Progenitor cell of endocrine pancreas (in vitro differentiated cells): ENCODE results near the gene CTPS1. TPM values are rescaled to one million over a fixed set of nuclear protein-coding genes. Genes with fewer than 3 reads are reported as not detected.
A peak's percentile ranks its signal among the peaks of the same experiment; 100 is the strongest.

Experiments used
- DNase-seq: peaks from one replicate; pipeline ENCODE4 v3.0.0; 2021; ENCODE audit warnings: low spot score; ENCODE audit not compliant: unreplicated experiment
- H3K27ac Mint-ChIP-seq: 2 replicates; pipeline ENCODE4 v1.8.0; 2021; ENCODE audit warnings: mild to moderate bottlenecking, moderate library complexity, mixed read lengths
- H3K27me3 Mint-ChIP-seq: 2 replicates; pipeline ENCODE4 v1.8.0; 2021; ENCODE audit warnings: mixed read lengths
- H3K36me3 Mint-ChIP-seq: 2 replicates; pipeline ENCODE4 v1.8.0; 2022; ENCODE audit warnings: mixed read lengths; ENCODE audit not compliant: insufficient read depth
- H3K4me1 Mint-ChIP-seq: 2 replicates; pipeline ENCODE4 v1.8.0; 2021; ENCODE audit warnings: low read depth, mixed read lengths
- H3K4me3 Mint-ChIP-seq: 2 replicates; pipeline ENCODE4 v1.8.0; 2021; ENCODE audit warnings: low read depth, mild to moderate bottlenecking, moderate library complexity, mixed read lengths
- H3K9me3 Mint-ChIP-seq: 2 replicates; pipeline ENCODE4 v1.8.0; 2021; ENCODE audit warnings: low read depth, mixed read lengths
- CTCF ChIP-seq: fragments of 200-600 bp; sonication (generic); IDR thresholded peaks from one replicate; pipeline ENCODE4 v1.5.0; 2021; ENCODE audit warnings: antibody characterized with exemption, mild to moderate bottlenecking; ENCODE audit not compliant: unreplicated experiment
- total RNA-seq: library from RNA; stranded (reverse); gene quantifications from 2 replicates; pipeline ENCODE4 v1.2.1, GENCODE V29; 2021

Gene CTPS1
- total RNA-seq, 1 donor from 2014 or later, result 37.6 TPM

GRCh38 chr1:40981691-40982448, 2.4 kb downstream of the CTPS1 start:
- H3K4me1 Mint-ChIP-seq, result peaks cover 25% of the 10 kb centered on the region
- no peaks in the 10 kb centered on the region for H3K9me3 Mint-ChIP-seq
- H3K27ac Mint-ChIP-seq, result peak overlapping the region; percentile 7
- H3K27me3 Mint-ChIP-seq, result peaks cover 3% of the 10 kb centered on the region
- H3K4me3 Mint-ChIP-seq, result peak overlapping the region; percentile 6
- no peak for TF ChIP-seq CTCF
- peaks cover 10% of the 10 kb centered on the region for H3K36me3 Mint-ChIP-seq
- no peak for DNase-seq

GRCh38 chr1:40982721-40983120, 3.2 kb downstream of the CTPS1 start:
- no peak overlapping the region for H3K4me3 Mint-ChIP-seq

GRCh38 chr1:40983286-40983685, 3.8 kb downstream of the CTPS1 start:
- no peaks in the 10 kb centered on the region for H3K9me3 Mint-ChIP-seq
- no peak for DNase-seq
- TF ChIP-seq CTCF, result no peak
- H3K36me3 Mint-ChIP-seq, result peaks cover 11% of the 10 kb centered on the region
- H3K4me3 Mint-ChIP-seq, result no peak overlapping the region
- H3K27ac Mint-ChIP-seq, result no peak overlapping the region
- peaks cover 31% of the 10 kb centered on the region for H3K4me1 Mint-ChIP-seq
- no peaks in the 10 kb centered on the region for H3K27me3 Mint-ChIP-seq

More at GRCh38 chr1:40982721-40983120, 3.2 kb downstream of the CTPS1 start:
- Mint-ChIP-seq H3K36me3 (peaks cover 10% of the 10 kb centered on the region), H3K4me1 (peaks cover 31% of the 10 kb centered on the region), H3K27me3 (no peaks in the 10 kb centered on the region), H3K9me3 (no peaks in the 10 kb centered on the region), H3K27ac (no peak overlapping the region)
- DNase-seq, result no peak
- TF ChIP-seq CTCF, result no peak

GRCh38 chr1:40984066-40984465, 4.6 kb downstream of the CTPS1 start:
- Mint-ChIP-seq H3K27ac (no peak overlapping the region), H3K4me3 (no peak overlapping the region), H3K4me1 (peaks cover 31% of the 10 kb centered on the region), H3K27me3 (no peaks in the 10 kb centered on the region), H3K36me3 (peaks cover 15% of the 10 kb centered on the region), H3K9me3 (no peaks in the 10 kb centered on the region)
- TF ChIP-seq CTCF, result no peak
- no peak for DNase-seq

GRCh38 chr1:40984531-40984930, 5.0 kb downstream of the CTPS1 start:
- DNase-seq, result no peak
- Mint-ChIP-seq H3K36me3 (peaks cover 17% of the 10 kb centered on the region), H3K4me3 (no peak overlapping the region), H3K9me3 (no peaks in the 10 kb centered on the region), H3K27ac (no peak overlapping the region), H3K27me3 (no peaks in the 10 kb centered on the region), H3K4me1 (peaks cover 31% of the 10 kb centered on the region)
- no peak for TF ChIP-seq CTCF
